ENCODE data around the gene ZNRD2.

DNA sequence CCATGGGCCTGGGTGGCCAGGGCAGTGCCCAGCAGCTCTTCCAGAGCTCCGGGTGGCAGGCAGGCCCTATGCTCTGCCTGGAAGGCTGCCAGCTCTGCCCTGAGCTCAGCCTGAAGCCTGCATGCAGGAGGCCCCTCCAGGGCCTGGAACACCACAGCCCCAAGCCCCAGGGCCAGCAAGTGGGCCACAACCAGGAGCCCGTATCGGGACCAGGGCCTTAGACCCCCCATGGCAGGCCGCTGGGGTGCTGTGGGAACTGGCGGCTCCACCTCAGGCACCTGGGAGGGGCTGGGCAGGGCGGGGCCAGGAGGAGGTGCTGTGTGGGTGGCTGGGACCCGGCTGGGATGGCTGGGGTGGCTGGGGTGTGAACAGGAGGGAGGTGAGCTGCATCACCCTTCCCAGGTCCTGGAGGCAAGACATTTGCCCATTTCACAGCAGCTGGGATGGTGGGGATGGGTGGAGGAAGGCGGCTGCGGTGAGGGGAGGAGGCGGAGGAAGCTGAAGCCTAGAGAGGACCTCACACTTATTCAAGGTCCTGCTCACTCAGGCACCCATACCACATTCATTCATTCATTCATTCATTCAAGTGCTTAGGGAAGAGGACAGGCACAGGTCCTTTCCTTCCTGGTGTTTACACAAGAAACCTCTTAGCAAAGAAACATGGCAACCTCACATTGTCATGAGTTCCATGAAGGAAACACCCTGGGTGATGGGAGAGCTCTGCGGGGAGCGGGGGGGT is 25.4 kb downstream of the ZNRD2 start, which contains the start of gene KCNK7:
- TF ChIP-seq, protein P1, sequence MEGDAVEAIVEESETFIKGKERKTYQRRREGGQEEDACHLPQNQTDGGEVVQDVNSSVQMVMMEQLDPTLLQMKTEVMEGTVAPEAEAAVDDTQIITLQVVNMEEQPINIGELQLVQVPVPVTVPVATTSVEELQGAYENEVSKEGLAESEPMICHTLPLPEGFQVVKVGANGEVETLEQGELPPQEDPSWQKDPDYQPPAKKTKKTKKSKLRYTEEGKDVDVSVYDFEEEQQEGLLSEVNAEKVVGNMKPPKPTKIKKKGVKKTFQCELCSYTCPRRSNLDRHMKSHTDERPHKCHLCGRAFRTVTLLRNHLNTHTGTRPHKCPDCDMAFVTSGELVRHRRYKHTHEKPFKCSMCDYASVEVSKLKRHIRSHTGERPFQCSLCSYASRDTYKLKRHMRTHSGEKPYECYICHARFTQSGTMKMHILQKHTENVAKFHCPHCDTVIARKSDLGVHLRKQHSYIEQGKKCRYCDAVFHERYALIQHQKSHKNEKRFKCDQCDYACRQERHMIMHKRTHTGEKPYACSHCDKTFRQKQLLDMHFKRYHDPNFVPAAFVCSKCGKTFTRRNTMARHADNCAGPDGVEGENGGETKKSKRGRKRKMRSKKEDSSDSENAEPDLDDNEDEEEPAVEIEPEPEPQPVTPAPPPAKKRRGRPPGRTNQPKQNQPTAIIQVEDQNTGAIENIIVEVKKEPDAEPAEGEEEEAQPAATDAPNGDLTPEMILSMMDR (IDR thresholded peaks at IDR 0.05), result no peak
- no peak for TF ChIP-seq POLR2A (IDR thresholded peaks at IDR 0.05)
